ENCODE measurements around the gene FHIP1B. TPM values are rescaled to one million over a fixed set of nuclear protein-coding genes. Genes with fewer than 3 reads are reported as not detected.

Gene FHIP1B
- total and polyA plus RNA-seq, 4 donors, result 12.3 to 21.2 (median 16.9) TPM

DNA sequence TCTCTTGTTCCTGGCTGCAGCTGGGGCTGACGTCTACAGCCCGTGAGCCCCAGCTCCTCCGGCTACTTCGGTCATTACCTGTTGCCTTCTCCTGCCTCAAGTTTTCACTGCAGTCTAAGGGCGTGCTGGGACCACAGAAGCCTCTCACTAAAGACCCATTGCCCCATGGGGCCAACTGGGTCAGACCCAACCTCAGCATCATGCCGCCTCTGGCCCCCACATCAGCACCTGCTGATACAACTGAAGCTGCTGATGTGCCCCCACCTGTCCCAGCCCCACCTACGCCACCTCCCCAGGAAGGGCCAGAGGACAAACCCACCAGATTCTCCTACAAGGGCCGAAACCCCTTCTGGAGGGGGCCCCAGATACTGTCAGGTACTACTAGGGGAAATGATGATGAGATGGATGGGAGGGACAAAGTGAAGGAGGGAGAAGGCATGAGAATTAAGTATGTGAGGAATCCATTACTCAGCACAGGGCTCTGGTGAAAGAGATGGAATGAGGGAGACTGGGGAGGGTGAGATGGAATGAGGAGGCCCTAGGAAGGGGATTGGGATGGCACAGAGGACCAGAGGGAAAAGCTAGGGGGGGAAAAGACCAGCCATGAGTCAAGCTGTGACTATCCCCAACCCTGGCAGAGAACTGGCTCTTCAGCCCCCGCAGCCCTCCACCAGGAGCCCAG is 24.0 kb downstream of the FHIP1B start:
- no peak for TF ChIP-seq FOXA2 (IDR thresholded peaks at IDR 0.05)
- no peak for TF ChIP-seq TAF1 (conservative IDR thresholded peaks at IDR 0.05)
- TF ChIP-seq CTCF (IDR thresholded peaks at IDR 0.05; ENCODE audit: low read depth, low read length, missing input control), result no peak
- no peak for TF ChIP-seq HNF4G (IDR thresholded peaks at IDR 0.05)
- no peak for TF ChIP-seq RAD21 (IDR thresholded peaks at IDR 0.05)
- TF ChIP-seq FOXA1 (IDR thresholded peaks at IDR 0.05), result no peak
- no peak for TF ChIP-seq HNF4A (conservative IDR thresholded peaks at IDR 0.05)
- TF ChIP-seq NR2F2 (IDR thresholded peaks at IDR 0.05), result no peak
- no peaks in the 10 kb centered on the region for H3K4me1 ChIP-seq (ENCODE audit: control insufficient read depth in 4 of 4, insufficient read depth in 4 of 4, low read length in 3 of 4)
- peaks cover 12 to 83% (median 62%) of the 10 kb centered on the region in 4 donors for H3K36me3 ChIP-seq (ENCODE audit: control insufficient read depth in 4 of 4, insufficient read depth in 3 of 4, low read depth in 1 of 4, low read length in 3 of 4)
- 98% methylated on average over 9 of the region's 9 CpGs for WGBS
- H3K27me3 ChIP-seq (ENCODE audit: control insufficient read depth in 4 of 4, insufficient read depth in 4 of 4, low read length in 3 of 4), result no peaks in the 10 kb centered on the region
- no peak overlapping the region for H3K4me3 ChIP-seq (ENCODE audit: low read depth in 1 of 3, low read length in 3 of 3)
- no peaks in the 10 kb centered on the region for H3K9me3 ChIP-seq (ENCODE audit: control insufficient read depth in 4 of 4, low read length in 3 of 4)
- H3K9ac ChIP-seq (ENCODE audit: low read depth in 1 of 2, low read length in 2 of 2), result no peak overlapping the region
- no peak overlapping the region for H3K27ac ChIP-seq (ENCODE audit: low read depth in 1 of 2, low read length in 2 of 2)
- no peak for DNase-seq (ENCODE audit: low spot score)

DNA sequence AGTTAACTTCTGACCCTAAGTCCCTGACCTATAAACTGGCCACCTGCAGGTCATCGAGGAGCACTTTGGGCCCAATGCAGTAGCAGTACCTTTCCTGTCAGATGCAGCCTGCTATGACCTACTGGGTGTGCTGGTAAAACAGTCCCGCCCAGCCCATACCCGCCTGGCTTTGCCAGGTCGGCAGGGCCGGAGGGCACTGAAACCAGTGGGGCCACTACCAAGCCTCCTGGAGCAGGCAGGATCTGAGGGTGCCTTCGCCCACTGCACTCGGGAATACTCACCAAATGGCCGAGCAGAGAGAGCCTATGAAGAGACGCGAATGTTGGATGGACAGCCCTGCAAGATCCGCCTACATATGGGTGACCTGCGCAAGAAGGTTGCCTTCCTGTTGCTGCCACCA is 24.6 kb downstream of the FHIP1B start:
- no peak overlapping the region for H3K27ac ChIP-seq (ENCODE audit: low read depth in 1 of 2, low read length in 2 of 2)
- H3K27me3 ChIP-seq (ENCODE audit: control insufficient read depth in 4 of 4, insufficient read depth in 4 of 4, low read length in 3 of 4), result no peaks in the 10 kb centered on the region
- H3K9ac ChIP-seq (ENCODE audit: low read depth in 1 of 2, low read length in 2 of 2), result no peak overlapping the region
- no peaks in the 10 kb centered on the region for H3K4me1 ChIP-seq (ENCODE audit: control insufficient read depth in 4 of 4, insufficient read depth in 4 of 4, low read length in 3 of 4)
- no peaks in the 10 kb centered on the region for H3K9me3 ChIP-seq (ENCODE audit: control insufficient read depth in 4 of 4, low read length in 3 of 4)
- peaks cover 12 to 84% (median 62%) of the 10 kb centered on the region in 4 donors for H3K36me3 ChIP-seq (ENCODE audit: control insufficient read depth in 4 of 4, insufficient read depth in 3 of 4, low read depth in 1 of 4, low read length in 3 of 4)
- no peak for TF ChIP-seq HNF4A (conservative IDR thresholded peaks at IDR 0.05)
- TF ChIP-seq FOXA1 (IDR thresholded peaks at IDR 0.05), result no peak
- no peak for TF ChIP-seq HNF4G (IDR thresholded peaks at IDR 0.05)
- TF ChIP-seq YY1 (IDR thresholded peaks at IDR 0.05), result no peak
- no peak for TF ChIP-seq GABPA (IDR thresholded peaks at IDR 0.05 in 1 of 2, conservative IDR thresholded peaks at IDR 0.05 in 1 of 2)
- TF ChIP-seq RAD21 (IDR thresholded peaks at IDR 0.05), result no peak
- no peak for TF ChIP-seq SP1 (IDR thresholded peaks at IDR 0.05)
- TF ChIP-seq RXRA (IDR thresholded peaks at IDR 0.05), result no peak
- no peak for TF ChIP-seq NR2F2 (IDR thresholded peaks at IDR 0.05)
- peak; percentile 30 for DNase-seq (ENCODE audit: low spot score)
- no peak overlapping the region for H3K4me3 ChIP-seq (ENCODE audit: low read depth in 1 of 3, low read length in 3 of 3)
- 94% methylated on average over 12 of the region's 12 CpGs for WGBS

- DNase-seq (ENCODE audit: low spot score), result no peak
- Histone ChIP-seq H3K9me3 (ENCODE audit: control insufficient read depth in 4 of 4, low read length in 3 of 4) (no peaks in the 10 kb centered on the region), H3K4me3 (ENCODE audit: low read depth in 1 of 3, low read length in 3 of 3) (no peak overlapping the region), H3K9ac (ENCODE audit: low read depth in 1 of 2, low read length in 2 of 2) (no peak overlapping the region), H3K27me3 (ENCODE audit: control insufficient read depth in 4 of 4, insufficient read depth in 4 of 4, low read length in 3 of 4) (no peaks in the 10 kb centered on the region), H3K27ac (ENCODE audit: low read depth in 1 of 2, low read length in 2 of 2) (no peak overlapping the region), H3K4me1 (ENCODE audit: control insufficient read depth in 4 of 4, insufficient read depth in 4 of 4, low read length in 3 of 4) (no peaks in the 10 kb centered on the region), H3K36me3 (ENCODE audit: control insufficient read depth in 4 of 4, insufficient read depth in 3 of 4, low read depth in 1 of 4, low read length in 3 of 4) (peaks cover 11 to 64% (median 40%) of the 10 kb centered on the region in 4 donors)
- TF ChIP-seq JUND (IDR thresholded peaks at IDR 0.05), result no peak
- no peak for TF ChIP-seq SP1 (IDR thresholded peaks at IDR 0.05)
- no peak for TF ChIP-seq FOXA2 (IDR thresholded peaks at IDR 0.05)
- TF ChIP-seq HNF4G (IDR thresholded peaks at IDR 0.05), result no peak
- WGBS, result 91% methylated on average over 3 of the region's 3 CpGs
These were observed 27.8 kb downstream of the FHIP1B start for GRCh38 chr11:6206456-6207180.
